ENCODE measurements around the gene LSM5. TPM values are rescaled to one million over a fixed set of nuclear protein-coding genes. Genes with fewer than 3 reads are reported as not detected.
A peak's percentile ranks its signal among the peaks of the same experiment; 100 is the strongest.

The LSM5 gene
- total and polyA plus RNA-seq, 9 of the 15 experiments (the other 6 are each of a cell fraction or from before 2014, with no cell fraction given), result 36.3 to 620 (median 186) TPM

DNA sequence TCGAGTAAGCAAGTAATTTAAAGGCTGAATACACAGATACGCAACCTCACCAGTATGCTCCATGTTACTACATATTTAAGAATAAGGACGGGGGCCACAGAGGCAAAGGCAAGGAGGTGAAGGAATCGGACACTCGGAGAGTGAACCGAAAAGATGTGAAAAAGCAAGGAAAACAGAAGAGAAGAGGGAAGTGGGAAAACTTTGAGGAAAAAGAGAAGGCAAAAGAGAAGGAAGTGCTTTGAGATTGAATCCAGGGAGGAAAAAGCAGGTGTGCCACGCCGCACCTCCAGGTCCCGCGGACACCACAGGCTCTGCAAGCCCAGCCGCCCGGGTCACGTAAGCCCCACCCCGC is 4.7 kb upstream of the LSM5 start (continued):
- TF ChIP-seq, protein P1, sequence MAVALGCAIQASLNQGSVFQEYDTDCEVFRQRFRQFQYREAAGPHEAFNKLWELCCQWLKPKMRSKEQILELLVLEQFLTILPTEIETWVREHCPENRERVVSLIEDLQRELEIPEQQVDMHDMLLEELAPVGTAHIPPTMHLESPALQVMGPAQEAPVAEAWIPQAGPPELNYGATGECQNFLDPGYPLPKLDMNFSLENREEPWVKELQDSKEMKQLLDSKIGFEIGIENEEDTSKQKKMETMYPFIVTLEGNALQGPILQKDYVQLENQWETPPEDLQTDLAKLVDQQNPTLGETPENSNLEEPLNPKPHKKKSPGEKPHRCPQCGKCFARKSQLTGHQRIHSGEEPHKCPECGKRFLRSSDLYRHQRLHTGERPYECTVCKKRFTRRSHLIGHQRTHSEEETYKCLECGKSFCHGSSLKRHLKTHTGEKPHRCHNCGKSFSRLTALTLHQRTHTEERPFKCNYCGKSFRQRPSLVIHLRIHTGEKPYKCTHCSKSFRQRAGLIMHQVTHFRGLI (CRISPR knock-in tag; IDR thresholded peaks at IDR 0.05), result no peak
- no peak for TF ChIP-seq ATF1 (CRISPR knock-in tag; IDR thresholded peaks at IDR 0.05)
- 0 out of 2 replicates have a peak, but pooled peaks have one; percentile 1 for TF ChIP-seq ATF1 (tag; IDR thresholded peaks at IDR 0.05)

DNA sequence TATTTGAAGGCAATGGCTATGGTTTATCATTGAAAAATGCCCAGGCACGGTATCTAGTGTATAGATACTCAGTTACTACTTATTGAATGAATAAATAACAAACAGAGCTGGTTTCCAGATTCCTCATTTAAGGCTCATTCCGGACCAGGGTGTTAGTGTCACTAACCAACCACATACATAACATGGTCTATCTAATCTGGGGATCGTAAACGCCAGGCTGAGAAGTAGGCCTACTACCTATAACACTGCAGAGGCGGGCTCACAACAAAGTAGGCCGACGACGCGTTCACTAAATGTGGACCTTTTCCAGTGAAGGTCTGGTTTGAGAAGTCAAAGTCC is 423 bp downstream of the LSM5 start:
- no peaks in the 10 kb centered on the region for H3K9me3 ChIP-seq (replicated peaks; ENCODE audit: control insufficient read depth, insufficient read depth, low read depth, low read length)
- peak overlapping the region; percentile 88 to 95 for H3K9ac ChIP-seq (ENCODE audit: insufficient read depth in 1 of 2, low read depth in 2 of 2, low read length in 2 of 2)
- no peaks in the 10 kb centered on the region for H3K9me1 ChIP-seq (ENCODE audit: control insufficient read depth, insufficient read depth, low read length)
- DNase-seq (ENCODE audit: extremely low read depth in 1 of 4, low spot score in 3 of 4), result peak in 1 of 4 experiments; percentile 17
- H3K27ac ChIP-seq (ENCODE audit: extremely low read depth, low read depth, low read length), result peak overlapping the region; percentile 81
- peaks cover 0 to 2% of the 10 kb centered on the region in 2 experiments; a peak in 1 of 5 replicates for H3K4me1 ChIP-seq (replicated peaks in 1 of 2; ENCODE audit: control insufficient read depth in 2 of 2, insufficient read depth in 2 of 2, low read length in 2 of 2)
- H3K79me2 ChIP-seq (ENCODE audit: control insufficient read depth, insufficient read depth, low read length), result peaks cover 29% of the 10 kb centered on the region
- ChIA-PET CTCF (ENCODE audit: low intra/inter-chr PET ratio) (no interaction called here), POLR2A (interaction anchor here (0.6 to 1.7 kb wide), 8 partner anchors 9 to 778 kb away, joined by 3 to 5 read pairs (median 3); partner anchors contain the start of gene FKBP9)
- H3K36me3 ChIP-seq (ENCODE audit: control insufficient read depth, insufficient read depth, low read length), result peaks cover 33% of the 10 kb centered on the region; the same call in 2 of the 3 replicates
- no peak for FAIRE-seq
- BruUV-seq (replicated peaks), result TSS peak; percentile 47
- H3K27me3 ChIP-seq (ENCODE audit: control insufficient read depth in 2 of 2, insufficient read depth in 2 of 2, low read length in 2 of 2), result no peaks in the 10 kb centered on the region
- peak overlapping the region; percentile 62 for H3K4me3 ChIP-seq
- peak overlapping the region; percentile 87 for H2AFZ ChIP-seq (ENCODE audit: low read depth, low read length)
- no peaks in the 10 kb centered on the region for H4K20me1 ChIP-seq (replicated peaks; ENCODE audit: control insufficient read depth, insufficient read depth, low read length)
- H3K4me2 ChIP-seq (ENCODE audit: insufficient read depth, low read length), result peak overlapping the region; percentile 96
- in situ Hi-C loops (cut with MboI) (loop anchor here (5.0 kb wide), 1 partner anchor 747 kb away; no protein-coding TSS in a partner anchor), intact Hi-C loops (cut with micrococcal nuclease) (loop anchor here (2.0 to 10.0 kb wide), 5 partner anchors 63 to 575 kb away; partner anchors contain the start of genes KBTBD2 and NT5C3A)
- 1% methylated on average over 9 of the region's 9 CpGs for WGBS (ENCODE audit: insufficient coverage, low coverage, missing lambda C conversion rate)
- ATAC-seq, result peak; percentile 58; the same call in 2 of the 3 replicates
- TF ChIP-seq, protein P2, sequence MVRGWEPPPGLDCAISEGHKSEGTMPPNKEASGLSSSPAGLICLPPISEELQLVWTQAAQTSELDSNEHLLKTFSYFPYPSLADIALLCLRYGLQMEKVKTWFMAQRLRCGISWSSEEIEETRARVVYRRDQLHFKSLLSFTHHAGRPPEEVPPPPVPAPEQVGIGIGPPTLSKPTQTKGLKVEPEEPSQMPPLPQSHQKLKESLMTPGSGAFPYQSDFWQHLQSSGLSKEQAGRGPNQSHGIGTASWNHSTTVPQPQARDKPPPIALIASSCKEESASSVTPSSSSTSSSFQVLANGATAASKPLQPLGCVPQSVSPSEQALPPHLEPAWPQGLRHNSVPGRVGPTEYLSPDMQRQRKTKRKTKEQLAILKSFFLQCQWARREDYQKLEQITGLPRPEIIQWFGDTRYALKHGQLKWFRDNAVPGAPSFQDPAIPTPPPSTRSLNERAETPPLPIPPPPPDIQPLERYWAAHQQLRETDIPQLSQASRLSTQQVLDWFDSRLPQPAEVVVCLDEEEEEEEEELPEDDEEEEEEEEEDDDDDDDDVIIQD (CRISPR knock-in tag; IDR thresholded peaks at IDR 0.05), result no peak
- TF ChIP-seq ZNF561 (CRISPR knock-in tag; conservative IDR thresholded peaks at IDR 0.05) (no peak), BACH1 (tag; IDR thresholded peaks at IDR 0.05) (peak; percentile 40; the same call in 1 of the 2 replicates), TGIF2 (CRISPR knock-in tag; IDR thresholded peaks at IDR 0.05) (0 out of 2 replicates have a peak, but pooled peaks have one; percentile 16), MYNN (IDR thresholded peaks at IDR 0.05) (no peak), MYNN (CRISPR knock-in tag; IDR thresholded peaks at IDR 0.05) (no peak), ZKSCAN8 (CRISPR knock-in tag; IDR thresholded peaks at IDR 0.05) (no peak), SMARCC2 (IDR thresholded peaks at IDR 0.05; ENCODE audit: low read depth) (0 out of 2 replicates have a peak, but pooled peaks have one; percentile 32), ZNF174 (CRISPR knock-in tag; IDR thresholded peaks at IDR 0.05) (no peak), ZNF134 (CRISPR knock-in tag; conservative IDR thresholded peaks at IDR 0.05) (0 out of 2 replicates have a peak, but pooled peaks have one; percentile 5)
- TF ChIP-seq, protein P3, sequence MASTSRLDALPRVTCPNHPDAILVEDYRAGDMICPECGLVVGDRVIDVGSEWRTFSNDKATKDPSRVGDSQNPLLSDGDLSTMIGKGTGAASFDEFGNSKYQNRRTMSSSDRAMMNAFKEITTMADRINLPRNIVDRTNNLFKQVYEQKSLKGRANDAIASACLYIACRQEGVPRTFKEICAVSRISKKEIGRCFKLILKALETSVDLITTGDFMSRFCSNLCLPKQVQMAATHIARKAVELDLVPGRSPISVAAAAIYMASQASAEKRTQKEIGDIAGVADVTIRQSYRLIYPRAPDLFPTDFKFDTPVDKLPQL (IDR thresholded peaks at IDR 0.05; ENCODE audit: extremely low read depth, insufficient read length), result no peak

Data from K562 (cell line).